NCI-H1436 treated with DMSO at 0.1 percent for 48 hours (cell line): Measurements from ENCODE around the gene RUNX1.

Experiments used
- DNase-seq: peaks from one replicate; lab custom pipeline; 2025; lab: John Stamatoyannopoulos, UW

RUNX1 gene

DNA sequence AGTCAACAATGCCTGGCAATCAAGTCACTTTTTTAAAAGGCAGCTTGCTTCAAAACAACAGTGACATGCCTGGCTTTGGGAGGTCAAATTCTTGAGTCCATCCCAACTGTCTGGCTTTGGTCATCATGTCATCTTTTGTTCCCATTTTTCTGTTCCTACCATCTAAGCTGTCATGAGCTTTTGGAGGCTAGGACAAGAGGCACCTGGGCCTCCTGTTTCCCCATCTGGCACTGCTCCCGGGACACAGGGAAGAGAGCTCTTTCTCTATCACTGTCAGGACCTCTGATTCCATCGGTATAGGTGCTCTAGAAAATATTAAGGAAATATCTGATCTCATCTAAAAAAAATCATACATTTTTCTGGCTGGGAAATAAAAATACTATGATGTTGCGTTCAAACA, 224.0 kb downstream of the RUNX1 start:
- no peak for DNase-seq

GRCh38 chr21:34824314-34824713, 224.8 kb downstream of the RUNX1 start:
- DNase-seq: no peak

GRCh38 chr21:34822942-34823341, 226.2 kb downstream of the RUNX1 start:
- no peak for DNase-seq

GRCh38 chr21:34822168-34822567, 226.9 kb downstream of the RUNX1 start:
- no peak for DNase-seq

- DNase-seq: no peak
Measured at GRCh38 chr21:34821717-34822116, 227.4 kb downstream of the RUNX1 start.

- DNase-seq: no peak
Measured at GRCh38 chr21:34820051-34820450, 229.1 kb downstream of the RUNX1 start.

GRCh38 chr21:34819357-34819999, 229.6 kb downstream of the RUNX1 start:
- DNase-seq: no peak

DNA sequence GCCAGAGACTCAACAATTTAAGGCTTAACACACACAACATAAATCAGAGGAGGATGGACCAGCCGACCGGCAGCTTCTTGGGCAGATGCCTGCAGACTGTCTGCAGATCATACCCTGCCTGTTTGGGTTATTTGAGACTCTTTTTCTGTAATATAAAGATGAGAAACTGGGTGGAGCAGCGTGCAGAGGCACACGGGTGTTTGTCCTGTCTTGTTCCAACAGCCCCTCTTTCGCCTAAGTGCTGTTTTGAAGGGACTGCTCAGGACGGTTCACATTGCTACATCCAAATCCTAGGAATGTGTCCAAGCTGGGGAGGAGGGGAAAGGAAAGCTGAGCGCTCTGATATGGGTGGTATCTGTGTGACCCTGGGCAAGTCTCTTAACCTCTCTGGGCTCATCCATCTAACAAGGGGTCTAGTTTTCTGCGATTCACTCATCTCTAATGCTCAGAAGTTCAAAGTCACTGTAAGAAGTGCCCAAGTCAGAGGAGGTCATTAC, 230.4 kb downstream of the RUNX1 start:
- no peak for DNase-seq

DNA sequence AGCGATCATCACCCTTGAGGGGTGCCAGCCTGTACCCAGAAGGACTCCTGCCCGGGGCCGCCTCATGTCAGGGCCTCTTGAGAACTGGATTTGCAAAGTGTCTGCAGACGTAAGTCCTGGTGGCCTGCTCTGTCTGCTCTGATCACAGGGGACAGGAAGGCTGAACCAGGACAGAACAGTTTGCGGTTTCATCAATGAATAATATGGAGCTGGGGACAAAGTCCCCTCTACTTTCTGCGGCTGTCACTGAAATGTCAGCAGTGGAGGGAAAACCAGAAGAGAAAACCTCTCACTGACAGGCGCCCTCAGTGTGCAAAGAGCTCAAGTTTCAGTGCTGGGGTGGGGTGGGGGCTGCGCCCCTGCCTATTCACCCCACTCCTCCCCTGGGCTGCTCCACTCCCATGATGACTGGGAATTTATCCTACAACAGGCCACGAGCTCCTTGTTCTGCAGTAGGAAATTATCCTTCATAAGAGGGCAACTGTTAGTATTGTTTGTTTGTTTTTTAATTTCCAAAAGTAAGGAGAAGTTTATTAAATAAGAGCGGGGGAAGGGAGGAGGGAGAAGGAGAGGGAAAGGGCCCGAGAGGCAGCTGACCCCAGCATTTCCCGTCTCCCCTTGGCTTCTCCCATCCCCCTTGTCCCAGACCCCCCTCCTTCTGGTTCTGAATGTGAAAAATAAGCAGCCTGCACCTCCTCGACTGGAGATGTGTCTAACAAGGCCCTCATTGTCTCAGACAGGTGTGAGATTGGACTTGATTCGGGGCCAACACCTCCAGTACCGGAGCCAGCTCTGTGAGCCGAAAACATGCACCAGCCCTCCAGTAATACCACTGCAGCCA, 231.1 kb downstream of the RUNX1 start:
- no peak for DNase-seq

DNA sequence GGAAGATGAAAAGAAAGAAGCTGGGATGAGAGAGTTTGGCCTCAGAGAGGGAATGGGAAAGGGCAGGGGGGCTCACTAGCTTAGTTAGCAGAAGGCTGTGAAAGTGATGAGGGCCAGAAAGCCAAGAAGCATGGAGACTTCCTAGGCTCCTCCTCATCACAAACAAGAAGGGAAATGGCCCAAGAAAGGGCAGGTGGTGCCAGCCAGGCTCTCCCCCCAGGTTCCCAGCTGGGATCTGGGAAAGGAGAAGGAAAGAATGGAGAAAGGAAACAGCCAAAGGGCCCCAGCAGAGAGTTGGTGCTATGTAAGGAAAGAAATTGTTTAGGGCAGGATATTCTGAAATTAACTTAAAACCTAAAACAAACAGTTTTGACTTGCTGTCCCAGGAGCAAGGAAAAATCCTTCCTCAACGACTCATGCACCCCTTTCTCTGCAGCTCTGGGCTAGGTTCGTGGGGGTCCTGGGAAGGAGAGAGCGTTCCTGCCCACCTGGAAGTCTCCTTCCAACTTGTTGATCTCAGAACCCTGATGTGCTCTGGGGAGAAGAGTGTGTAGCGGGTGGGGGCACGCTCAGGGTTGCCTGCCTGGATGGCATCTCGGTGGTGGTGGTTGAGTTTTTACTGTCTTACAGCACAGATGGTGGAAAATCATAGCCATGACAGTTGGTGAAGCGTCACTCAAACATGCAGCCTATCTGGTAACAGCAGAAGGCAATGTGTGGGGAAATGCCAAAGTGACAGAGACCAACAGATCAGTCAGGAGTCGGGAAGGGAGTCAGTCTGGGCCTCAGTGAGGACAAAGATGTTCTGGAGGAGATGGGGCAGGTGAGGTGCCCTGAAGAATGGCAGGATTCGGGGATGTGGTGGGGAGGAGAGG, 233.0 kb downstream of the RUNX1 start:
- no peak for DNase-seq

- DNase-seq: no peak
Measured at GRCh38 chr21:34814529-34814951, 234.6 kb downstream of the RUNX1 start.

DNA sequence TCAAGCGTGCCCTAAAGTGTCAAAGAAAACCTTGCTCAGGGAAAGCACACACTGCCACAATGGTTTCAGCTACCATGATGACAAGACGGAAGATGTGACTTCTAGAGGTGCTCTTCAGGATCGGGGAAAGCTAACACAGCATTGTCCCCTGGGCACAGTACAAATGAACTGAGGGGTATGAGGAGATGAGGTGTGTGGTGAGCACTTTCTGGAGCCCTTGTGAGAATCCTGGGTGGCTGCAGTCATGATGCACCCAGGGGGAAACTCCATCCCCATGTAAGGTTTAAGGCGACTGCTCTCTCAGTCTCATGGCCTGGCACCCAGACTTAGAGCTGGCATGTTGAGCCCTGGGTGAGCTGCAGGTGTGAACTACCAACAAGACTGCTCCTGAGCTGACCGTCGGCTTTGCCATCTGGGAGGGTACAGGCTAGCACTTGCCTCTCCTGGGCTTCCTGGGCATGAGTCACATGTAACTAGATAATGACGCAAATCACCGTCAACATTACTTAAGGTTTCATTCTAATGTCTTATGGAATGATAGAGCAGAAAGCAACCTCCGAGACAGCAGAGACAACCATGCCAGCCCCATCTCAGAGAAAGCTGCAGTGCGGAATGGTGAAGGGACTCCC, 235.7 kb downstream of the RUNX1 start:
- no peak for DNase-seq

- DNase-seq: no peak
Measured at GRCh38 chr21:34812504-34813265, 236.4 kb downstream of the RUNX1 start.

DNA sequence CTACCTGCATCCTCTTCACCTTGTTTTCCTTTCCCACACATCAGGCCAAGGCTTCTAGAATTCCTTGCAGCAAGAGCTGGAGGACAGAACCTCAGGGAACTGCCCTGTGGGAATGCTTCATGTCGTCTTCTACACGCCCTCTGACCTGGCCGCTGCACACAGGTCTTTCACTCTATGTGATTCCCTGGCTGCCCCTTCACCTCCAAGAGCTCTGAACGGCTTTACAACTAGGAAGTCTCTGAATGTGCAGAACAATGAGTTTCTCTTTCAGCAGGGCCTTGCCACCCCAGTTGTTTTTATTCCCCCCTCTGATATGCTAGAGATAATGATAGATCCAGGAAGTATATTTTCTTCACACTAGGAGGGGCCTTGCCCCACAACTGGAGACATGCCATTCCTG, 237.7 kb downstream of the RUNX1 start:
- DNase-seq: no peak

DNA sequence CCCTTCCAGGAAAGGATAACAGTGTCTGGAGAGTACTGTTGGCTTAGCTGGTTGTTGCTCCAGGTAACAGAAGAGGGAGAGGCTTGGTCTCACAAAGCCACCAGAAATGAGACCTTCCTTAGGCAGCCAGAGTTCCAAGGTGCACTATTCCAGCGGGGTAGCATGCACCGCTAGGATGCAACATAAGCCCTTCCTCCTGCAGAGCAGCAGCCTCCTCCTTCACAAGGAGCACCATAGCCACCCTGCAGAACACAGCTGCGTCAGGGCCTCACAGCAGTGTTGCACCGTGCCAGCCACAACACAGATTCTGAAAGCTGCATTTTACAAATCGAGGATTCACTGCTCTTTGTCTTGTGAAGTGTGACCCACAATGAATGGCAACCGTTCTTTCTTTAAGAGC, 238.3 kb downstream of the RUNX1 start:
- DNase-seq: no peak

GRCh38 chr21:34809822-34810221, 239.3 kb downstream of the RUNX1 start:
- DNase-seq: no peak

GRCh38 chr21:34808569-34809204, 240.4 kb downstream of the RUNX1 start:
- DNase-seq: no peak

DNA sequence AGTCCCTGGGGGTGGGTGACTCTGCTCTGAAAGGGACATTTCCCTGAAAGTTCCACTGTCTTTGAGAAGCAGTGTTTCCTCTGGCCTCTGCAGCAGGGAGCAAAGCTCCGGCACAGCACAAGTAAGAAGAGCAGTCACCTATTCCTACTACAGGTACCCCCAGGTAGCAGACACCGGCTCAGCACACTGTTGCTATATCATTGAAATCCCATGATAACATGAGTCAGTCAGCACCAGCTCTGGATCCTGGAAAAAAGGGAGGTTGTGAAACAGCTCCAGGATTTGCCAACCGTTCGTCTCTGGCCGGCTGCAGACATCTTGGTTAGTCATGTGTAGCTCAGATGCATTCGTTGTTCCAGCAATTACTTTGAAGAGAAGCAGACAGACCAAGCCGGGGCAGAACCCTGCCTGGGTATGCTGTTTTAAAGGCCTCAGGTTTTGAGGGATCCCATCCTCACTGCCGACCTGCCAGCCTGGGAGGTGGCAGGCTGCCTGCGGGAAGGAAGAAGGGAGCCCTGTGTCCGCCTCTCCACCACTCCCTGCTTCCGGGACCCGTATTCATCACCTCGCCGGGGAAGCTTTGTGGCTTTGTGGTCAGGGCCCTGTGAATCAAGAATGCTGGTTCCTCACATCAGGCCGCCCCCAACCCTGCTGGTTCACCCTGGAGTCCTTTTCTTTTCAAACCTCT, 241.1 kb downstream of the RUNX1 start:
- no peak for DNase-seq

GRCh38 chr21:34807146-34807880, 241.8 kb downstream of the RUNX1 start:
- no peak for DNase-seq
